ENCODE data around the gene SNUPN. TPM values are rescaled to one million over a fixed set of nuclear protein-coding genes. Genes with fewer than 3 reads are reported as not detected.
"Not testable (repeated sequence)": the region's sequence is repeated elsewhere in the genome, so short reads cannot be mapped to it uniquely, and the experiment has no call there.

SNUPN gene
- polyA plus RNA-seq, 1 experiment, result 36.6 TPM

GRCh38 chr15:75639709-75640482 is 14.4 kb upstream of the SNUPN start, which contains the start of gene IMP3:
TSS of gene IMP3 (minus strand) at chr15:75640224. CDS start at chr15:75640168, 56 bp downstream.
- Histone ChIP-seq H3K27me3 (ENCODE audit: control insufficient read depth, insufficient read depth, low read length) (no peaks in the 10 kb centered on the region), H3K27ac (ENCODE audit: low read depth, low read length) (peak within 1 kb of the TSS; percentile 85), H3K4me3 (ENCODE audit: low read depth, low read length) (peak within 1 kb of the TSS; percentile 98), H3K9me3 (ENCODE audit: control insufficient read depth, insufficient read depth, low read length) (peaks cover 3% of the 10 kb centered on the region; the same call in 1 of the 2 replicates)
- CTCF ChIA-PET, result interaction anchor here (1.6 kb wide), 1 partner anchor 125 kb away, joined by 3 read pairs; no protein-coding TSS in a partner anchor
- peak; percentile 85 for DNase-seq (ENCODE audit: low read depth, low spot score)
- no peak for TF ChIP-seq CTCF (IDR thresholded peaks at IDR 0.05; ENCODE audit: low read depth, low read length)
- POLR2A ChIA-PET, result interaction anchor here (0.8 to 3.5 kb wide), 10 partner anchors 14 to 203 kb away, joined by 3 to 26 read pairs (median 5); partner anchors contain the start of genes SIN3A, SNUPN and UBE2Q2

GRCh38 chr15:75639191-75639708 is 13.7 kb upstream of the SNUPN start:
- TF ChIP-seq CTCF (IDR thresholded peaks at IDR 0.05; ENCODE audit: low read depth, low read length), result no peak
- no peak for DNase-seq (ENCODE audit: low read depth, low spot score)
- H3K4me3 ChIP-seq (ENCODE audit: low read depth, low read length), result peak overlapping the region; percentile 98
- CTCF ChIA-PET, result interaction anchor here (0.8 to 2.0 kb wide), 5 partner anchors 12 to 45 kb away, joined by 4 to 10 read pairs (median 5); no protein-coding TSS in a partner anchor
- H3K27ac ChIP-seq (ENCODE audit: low read depth, low read length), result peak overlapping the region; percentile 68
- H3K27me3 ChIP-seq (ENCODE audit: control insufficient read depth, insufficient read depth, low read length), result no peaks in the 10 kb centered on the region
- H3K9me3 ChIP-seq (ENCODE audit: control insufficient read depth, insufficient read depth, low read length), result peaks cover 3% of the 10 kb centered on the region; the same call in 1 of the 2 replicates
- POLR2A ChIA-PET, result interaction anchor here (1.0 to 3.5 kb wide), 9 partner anchors 14 to 204 kb away, joined by 3 to 26 read pairs (median 5); partner anchors contain the start of genes SIN3A, SNUPN and UBE2Q2

- TF ChIP-seq CTCF (IDR thresholded peaks at IDR 0.05; ENCODE audit: low read depth, low read length), result no peak
- no peak for DNase-seq (ENCODE audit: low read depth, low spot score)
- Histone ChIP-seq H3K4me3 (ENCODE audit: low read depth, low read length) (peak overlapping the region; percentile 98), H3K27ac (ENCODE audit: low read depth, low read length) (no peak overlapping the region), H3K27me3 (ENCODE audit: control insufficient read depth, insufficient read depth, low read length) (no peaks in the 10 kb centered on the region), H3K9me3 (ENCODE audit: control insufficient read depth, insufficient read depth, low read length) (peaks cover 3% of the 10 kb centered on the region; the same call in 1 of the 2 replicates)
- POLR2A ChIA-PET, result interaction anchor here (1.1 to 3.5 kb wide), 4 partner anchors 10 to 36 kb away, joined by 4 to 28 read pairs (median 18); partner anchors contain the start of genes SNUPN and SNX33
- CTCF ChIA-PET, result interaction anchor here (0.8 to 2.0 kb wide), 14 partner anchors 8 to 192 kb away, joined by 3 to 12 read pairs (median 4); partner anchors contain the start of genes SNUPN and SNX33
Observed at GRCh38 chr15:75637245-75638009, 11.9 kb upstream of the SNUPN start.

- no peaks in the 10 kb centered on the region for H3K27me3 ChIP-seq (ENCODE audit: control insufficient read depth, insufficient read depth, low read length)
- ChIA-PET CTCF (interaction anchor here (1.3 to 1.4 kb wide), 2 partner anchors 10 to 12 kb away, joined by 3 to 11 read pairs; partner anchors contain the start of genes SNUPN and SNX33), POLR2A (interaction anchor here (1.0 kb wide), 1 partner anchor 8 kb away, joined by 3 read pairs; no protein-coding TSS in a partner anchor)
- DNase-seq (ENCODE audit: low read depth, low spot score), result no peak
- no peak overlapping the region for H3K4me3 ChIP-seq (ENCODE audit: low read depth, low read length)
- no peak for TF ChIP-seq CTCF (IDR thresholded peaks at IDR 0.05; ENCODE audit: low read depth, low read length)
- no peak overlapping the region for H3K27ac ChIP-seq (ENCODE audit: low read depth, low read length)
- H3K9me3 ChIP-seq (ENCODE audit: control insufficient read depth, insufficient read depth, low read length), result peaks cover 3% of the 10 kb centered on the region; the same call in 1 of the 2 replicates
Observed at GRCh38 chr15:75636026-75636425, 10.5 kb upstream of the SNUPN start.

- not testable (repeated sequence) for H3K9me3 ChIP-seq (ENCODE audit: control insufficient read depth, insufficient read depth, low read length); DNase-seq (ENCODE audit: low read depth, low spot score); H3K27me3 ChIP-seq (ENCODE audit: control insufficient read depth, insufficient read depth, low read length); H3K4me3 ChIP-seq (ENCODE audit: low read depth, low read length); H3K27ac ChIP-seq (ENCODE audit: low read depth, low read length)
- ChIA-PET CTCF (interaction anchor here (0.7 kb wide), 1 partner anchor 17 kb away, joined by 3 read pairs; no protein-coding TSS in a partner anchor), POLR2A (interaction anchor here (0.7 kb wide), 1 partner anchor 1753 kb away, joined by 8 read pairs; no protein-coding TSS in a partner anchor)
Observed at GRCh38 chr15:75633922-75634321, 8.4 kb upstream of the SNUPN start.
